HTR-8/SVneo (cell line): ENCODE results near the gene RNASE7.
A peak's percentile ranks its signal among the peaks of the same experiment; 100 is the strongest.

Experiments used
- DNase-seq: peaks from one replicate; pipeline ENCODE4 v3.0.0; 2011; ENCODE audit warnings: low spot score, mixed read lengths; ENCODE audit not compliant: insufficient read length
- FAIRE-seq: peaks from 2 replicates; lab custom pipeline; 2011; peaks lifted over from hg19 to GRCh38; lab: Jason Lieb, UNC

RNASE7 gene

DNA sequence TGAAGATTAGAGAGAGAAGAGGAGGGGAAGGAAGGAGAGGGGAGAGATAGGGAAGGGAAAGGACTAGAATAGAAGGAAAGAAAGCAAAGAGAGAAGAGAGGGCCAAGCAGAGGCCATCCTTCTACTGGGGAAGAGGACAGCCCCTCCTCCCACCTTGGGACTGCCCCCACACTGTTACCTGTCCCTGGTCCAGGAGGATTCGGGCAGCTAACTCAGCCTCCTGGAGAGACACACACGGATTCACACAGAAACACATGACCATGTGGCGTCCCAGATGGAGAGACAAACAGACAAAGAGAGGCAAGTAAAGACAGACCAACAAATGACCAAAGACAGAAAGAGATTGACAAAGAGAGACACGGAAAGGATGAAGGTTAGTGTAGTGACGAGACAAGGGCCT lies 19.5 kb upstream of the RNASE7 start:
- no peak for FAIRE-seq
- no peak for DNase-seq

DNA sequence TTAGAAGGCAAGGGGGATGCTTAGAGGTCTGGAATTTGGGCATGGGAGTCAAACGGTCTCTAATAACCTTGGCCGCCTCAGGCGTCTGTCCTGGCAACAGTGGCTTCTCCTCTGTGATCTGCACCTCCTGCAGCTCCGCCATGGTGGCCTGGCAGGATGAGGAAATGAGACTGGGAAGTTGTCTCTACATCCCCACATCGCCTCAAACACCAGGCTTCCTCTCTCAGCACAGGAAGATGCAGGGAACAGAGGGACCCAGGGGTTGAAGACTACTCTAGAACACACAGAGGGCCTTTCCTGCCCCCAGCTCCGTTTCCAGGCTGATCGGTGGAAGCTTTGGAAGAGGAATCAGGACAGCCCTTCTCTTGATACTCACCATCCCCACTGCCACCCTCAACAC lies 19.0 kb upstream of the RNASE7 start:
- FAIRE-seq (no peak), DNase-seq (no peak)

DNA sequence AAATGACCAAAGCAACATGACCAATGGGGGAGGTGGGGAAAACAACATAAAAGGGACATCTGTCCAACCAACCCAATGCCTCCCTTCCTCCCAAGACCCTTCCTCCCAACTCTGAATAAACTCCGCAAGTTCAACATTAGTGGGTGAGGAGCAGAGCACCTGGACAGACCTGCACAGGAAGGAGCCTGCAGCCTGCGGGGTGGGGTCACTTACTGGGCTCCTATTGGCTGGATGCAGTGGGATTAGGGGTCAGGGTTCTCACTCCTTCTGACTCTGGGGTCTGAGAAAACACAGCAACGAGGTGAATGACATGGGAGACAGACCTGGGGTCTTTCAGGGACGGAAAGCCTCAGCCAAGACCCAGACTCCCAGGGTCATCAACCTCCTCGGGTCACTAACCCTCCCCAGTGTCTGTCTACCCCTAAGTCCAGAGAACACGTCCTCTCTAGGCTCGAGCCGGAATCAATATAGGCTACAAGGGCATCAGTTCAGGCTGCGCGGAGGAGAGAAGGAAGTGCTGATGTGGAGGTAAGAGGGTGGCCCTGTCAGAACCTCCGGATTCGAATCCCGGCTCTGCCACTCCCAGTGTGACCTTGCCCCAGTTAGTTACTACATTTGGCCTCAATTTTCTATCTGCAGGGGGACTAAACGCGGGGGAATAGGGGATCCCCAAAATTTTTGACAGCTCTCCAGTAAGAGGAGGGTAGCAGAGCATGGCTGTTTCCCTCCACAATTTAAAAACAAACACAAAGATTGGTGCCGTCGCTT lies 18.2 kb upstream of the RNASE7 start:
- FAIRE-seq = no peak
- DNase-seq = no peak

DNA sequence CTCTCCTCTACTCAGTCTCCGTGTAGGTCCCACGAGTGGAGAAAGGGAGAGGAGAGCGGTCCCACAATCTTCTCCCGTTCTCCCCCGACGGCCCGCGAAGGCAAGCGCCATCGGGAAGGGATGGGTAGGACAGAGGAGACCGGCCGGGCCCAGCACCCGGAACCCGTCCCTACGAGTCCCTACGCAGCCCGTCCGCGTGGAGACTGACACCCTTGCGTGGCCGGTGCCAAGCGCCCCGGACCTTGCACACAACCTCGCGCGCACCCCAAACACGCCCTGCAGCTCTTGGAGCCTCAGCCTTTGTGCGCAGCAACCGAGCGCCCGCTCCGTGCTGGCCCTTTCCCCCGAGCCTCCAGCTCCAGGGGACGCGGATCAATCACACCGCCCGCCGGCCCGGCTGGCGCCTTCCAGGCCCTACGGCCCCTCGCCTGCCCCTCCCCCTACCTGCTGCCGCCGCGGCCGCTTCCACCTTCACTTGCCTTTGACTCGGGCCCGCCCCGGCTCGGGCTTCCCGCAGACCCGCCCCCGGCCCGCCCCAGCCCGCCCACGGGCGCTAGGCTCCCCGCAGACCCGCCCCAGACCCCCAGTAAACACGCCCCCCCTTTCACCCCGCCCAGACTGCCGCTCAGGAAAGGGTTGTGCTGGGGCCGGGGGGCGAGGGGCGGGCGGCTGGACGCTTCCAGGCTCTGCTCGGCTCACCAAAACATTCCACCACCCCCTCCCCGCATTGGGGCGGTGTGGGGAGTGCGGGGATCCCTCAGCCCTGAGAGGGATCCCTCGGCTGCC lies 17.4 kb upstream of the RNASE7 start, which contains the start of gene NDRG2:
Gene NDRG2, minus strand, starts transcription at position 477 of the 786 bp plus-strand sequence. CDS start 1,746 bp downstream, outside the sequence.
- DNase-seq (peak; percentile 63), FAIRE-seq (no peak)

DNA sequence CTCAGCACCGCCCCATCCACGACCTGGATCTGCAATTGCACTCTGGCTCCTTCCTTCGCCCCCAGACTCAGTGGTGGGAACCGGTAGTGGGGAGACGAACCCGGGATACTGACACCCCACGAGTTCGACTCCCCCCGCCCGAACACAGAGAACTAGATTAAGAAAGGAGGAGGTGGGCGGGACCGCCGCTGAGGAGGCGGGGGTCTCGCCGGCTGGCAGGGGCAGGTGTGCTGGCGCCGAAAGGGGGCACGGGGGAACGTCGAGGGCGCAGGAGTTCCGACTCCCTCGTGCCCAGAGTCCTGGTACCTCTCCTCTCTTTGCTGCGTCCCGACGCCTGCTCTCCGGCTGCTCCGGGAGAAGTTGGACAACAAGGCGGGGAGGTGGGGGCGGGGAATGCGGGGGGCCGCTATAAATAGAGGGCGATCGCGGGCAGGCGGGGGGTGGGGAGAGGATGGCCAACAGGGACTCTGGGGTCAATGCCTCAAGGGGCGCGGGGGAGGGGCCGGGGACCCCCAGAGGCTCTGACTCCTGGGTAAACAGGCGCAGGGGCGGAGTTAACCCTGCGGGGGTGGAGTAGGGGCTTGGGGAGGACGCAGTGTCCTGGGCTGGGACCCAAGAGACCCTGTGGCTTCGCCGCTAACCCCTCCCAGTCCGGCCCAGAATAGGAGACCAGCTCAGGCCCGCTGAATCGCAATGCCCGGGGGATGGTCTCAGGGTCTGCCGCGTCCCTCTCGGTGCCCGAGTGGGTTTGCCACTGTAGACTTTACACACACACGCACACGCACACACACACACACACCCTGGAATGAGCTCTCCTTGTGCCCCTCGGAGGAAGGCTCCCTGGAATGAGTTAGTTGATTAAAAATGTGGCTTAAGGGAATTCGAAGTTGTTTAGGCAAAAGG lies 16.5 kb upstream of the RNASE7 start:
- no peak for FAIRE-seq
- DNase-seq = no peak

DNA sequence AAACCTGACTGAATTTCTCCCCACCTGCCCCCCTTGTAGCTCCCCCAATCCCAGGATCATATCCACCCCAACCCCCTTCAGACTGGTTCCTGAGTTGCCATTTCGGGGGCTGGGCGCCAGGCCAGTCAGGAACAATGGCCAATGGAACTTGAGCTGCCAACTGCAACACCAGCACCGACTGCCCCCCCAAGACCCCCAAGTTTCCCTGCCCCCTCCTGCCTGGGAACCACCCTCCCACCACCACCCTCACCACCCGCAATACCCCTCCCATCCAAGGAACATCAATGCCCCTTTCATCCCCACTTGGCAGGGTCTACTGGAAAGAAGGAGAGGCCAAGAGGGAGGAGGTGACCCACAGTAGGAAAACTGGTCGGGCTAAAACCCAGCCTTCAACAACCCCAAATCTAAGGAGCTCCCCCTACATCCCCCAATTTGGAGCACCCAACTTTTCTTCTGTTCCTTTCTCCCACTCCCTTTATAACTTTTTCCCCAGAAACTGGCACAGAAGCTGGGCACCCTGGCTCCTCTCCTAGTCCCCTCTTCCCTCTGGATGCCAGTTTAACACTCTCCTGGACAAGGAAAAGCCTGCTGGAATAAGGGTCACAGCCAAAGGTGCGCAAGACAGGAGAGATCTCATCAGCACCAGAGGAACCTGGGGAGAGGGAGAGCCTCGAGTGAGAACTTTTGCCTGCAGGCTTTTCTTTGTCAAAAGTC lies 15.7 kb upstream of the RNASE7 start:
- DNase-seq (no peak), FAIRE-seq (no peak)

DNA sequence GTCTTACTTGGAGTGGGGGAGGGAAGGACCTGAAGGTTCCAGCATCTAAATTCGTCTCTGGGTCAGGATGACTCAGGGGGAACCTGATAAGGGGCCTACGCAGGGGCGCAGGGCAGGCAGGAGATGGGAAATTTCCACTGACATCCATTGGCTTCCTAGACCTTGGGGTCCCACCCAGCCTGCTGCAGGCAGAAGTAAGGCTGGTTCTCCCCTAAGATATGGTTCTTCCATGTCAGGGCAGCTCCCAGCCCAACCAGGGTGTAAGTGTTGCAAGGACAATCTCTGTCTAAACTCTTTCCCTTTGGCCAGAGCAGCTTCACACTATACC lies 15.2 kb upstream of the RNASE7 start:
- FAIRE-seq = no peak
- no peak for DNase-seq

DNA sequence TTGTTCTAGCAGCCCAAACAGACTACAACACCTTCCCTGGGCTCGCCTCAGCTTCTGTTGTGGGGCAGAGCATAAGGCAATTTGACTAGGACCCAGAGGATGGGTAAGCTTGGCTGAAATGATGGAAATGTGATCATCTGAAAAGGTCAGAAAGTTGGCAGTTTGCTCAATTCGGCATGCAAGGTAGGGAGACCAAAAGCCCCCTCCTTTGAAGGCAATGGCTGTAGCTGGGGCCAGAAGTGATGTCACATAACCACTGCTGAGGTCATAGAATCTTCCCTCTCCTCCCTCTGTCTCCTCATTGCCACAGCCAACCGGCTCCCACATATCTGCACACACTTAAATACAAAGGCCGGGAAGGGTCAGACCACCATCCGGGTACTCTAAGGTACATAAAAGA lies 12.2 kb upstream of the RNASE7 start, which contains the start of gene TPPP2:
Gene TPPP2, plus strand, starts transcription at position 301 of the 400 bp plus-strand sequence. CDS start 365 bp downstream, outside the sequence.
- DNase-seq (no peak), FAIRE-seq (no peak)

DNA sequence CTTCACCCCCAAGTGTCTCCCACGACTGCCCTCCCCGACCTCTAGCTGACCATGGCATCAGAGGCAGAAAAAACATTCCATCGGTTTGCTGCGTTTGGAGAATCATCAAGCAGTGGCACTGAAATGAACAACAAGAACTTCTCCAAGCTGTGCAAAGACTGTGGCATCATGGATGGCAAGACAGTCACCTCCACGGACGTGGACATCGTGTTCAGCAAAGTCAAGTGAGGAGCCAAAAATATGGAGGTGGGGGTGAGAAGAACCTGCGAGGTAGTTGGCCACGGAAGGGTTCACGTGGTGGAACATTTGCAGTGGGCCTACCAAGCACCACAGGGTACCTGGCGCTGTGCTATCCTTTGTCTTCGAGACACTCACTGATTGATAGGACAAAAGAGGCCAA lies 11.6 kb upstream of the RNASE7 start:
- FAIRE-seq (no peak), DNase-seq (no peak)

DNA sequence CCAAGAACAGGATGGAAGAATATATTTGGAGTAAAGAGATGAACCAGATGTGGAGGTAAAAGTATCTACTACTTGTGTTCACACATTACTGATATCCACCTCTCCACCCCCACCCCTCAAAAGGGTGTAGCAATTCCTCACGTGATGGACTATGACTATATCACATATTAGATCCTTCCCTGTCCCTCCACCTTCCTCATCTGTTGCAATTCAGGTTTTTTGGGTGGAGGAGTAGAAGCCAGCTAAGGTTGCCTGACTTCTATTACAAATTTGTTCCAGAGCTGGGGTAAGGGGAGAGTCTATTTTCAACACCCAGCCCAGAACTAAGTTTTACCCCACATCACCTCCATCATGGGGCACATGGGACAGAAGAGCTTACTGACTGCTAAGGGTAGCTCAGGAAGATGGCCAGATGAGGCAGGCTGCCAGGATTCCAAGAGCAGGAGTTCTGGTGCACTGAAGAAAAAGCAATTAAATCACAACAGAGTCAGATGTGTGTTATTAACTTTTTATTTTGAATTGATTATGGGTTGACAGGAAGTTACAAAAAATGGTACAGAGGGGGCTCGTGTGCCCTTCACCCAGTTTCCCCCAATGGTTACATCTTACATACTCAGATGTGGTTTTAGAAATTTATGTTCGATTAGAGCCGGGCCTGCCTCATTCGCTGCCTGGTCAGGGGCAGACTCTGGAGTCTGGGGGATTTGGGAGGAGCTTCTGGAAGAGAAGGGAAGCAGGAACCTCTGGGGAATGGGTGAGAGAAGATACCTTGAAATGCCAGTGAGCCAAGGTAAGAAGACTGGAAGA lies 9.6 kb upstream of the RNASE7 start:
- DNase-seq (no peak), FAIRE-seq (no peak)

DNA sequence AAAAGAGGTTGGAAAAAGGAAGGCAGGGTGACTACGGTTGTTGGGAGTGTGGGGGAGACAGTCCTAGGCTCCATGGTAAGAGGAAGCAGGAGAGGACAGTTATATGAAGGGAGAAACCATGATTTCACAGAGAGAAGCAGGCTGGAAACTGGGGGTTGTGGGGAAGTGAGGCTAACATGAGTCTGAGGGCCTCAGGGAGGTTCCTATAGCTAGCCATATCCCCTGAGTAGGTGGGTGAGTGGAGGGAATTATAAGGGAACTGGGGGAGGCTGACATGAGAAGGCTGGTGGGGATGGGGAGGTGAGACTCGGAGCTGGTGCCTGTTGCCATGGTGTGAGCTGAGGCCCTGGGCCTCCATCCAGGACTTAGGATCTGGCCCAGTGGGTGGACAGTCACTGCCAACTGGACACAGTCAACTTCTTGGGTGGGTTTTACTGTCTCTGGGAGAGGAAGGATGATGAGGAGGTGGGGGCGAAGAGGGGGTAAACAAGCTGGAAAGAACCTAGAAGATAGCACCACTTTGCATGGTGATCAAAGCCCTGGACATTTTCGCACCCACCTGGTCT lies 8.9 kb upstream of the RNASE7 start:
- FAIRE-seq (no peak), DNase-seq (no peak)

DNA sequence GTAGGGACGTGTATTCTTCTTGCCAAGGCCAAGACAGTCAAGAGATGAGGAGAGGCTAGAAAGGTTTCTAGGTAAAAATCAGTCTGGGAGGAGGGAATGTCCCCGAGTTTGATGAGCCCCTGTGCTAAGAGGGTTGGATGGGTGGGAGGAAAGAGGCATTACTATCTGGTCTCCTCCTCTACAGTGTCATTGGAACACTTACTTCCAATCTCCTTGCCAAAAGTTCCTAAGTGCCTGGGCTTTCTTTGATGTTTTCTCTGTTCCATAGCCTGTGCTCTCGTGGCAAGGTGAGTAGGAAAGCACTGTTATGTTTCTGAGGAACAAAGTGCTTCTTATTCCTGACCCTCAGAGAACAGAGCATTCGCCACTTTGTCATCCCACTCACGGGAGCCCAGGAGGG lies 7.5 kb upstream of the RNASE7 start, which contains the start of gene RNASE13:
Gene RNASE13, minus strand, starts transcription at position 101 of the 400 bp plus-strand sequence. CDS start 519 bp downstream, outside the sequence.
- FAIRE-seq (no peak), DNase-seq (no peak)

DNA sequence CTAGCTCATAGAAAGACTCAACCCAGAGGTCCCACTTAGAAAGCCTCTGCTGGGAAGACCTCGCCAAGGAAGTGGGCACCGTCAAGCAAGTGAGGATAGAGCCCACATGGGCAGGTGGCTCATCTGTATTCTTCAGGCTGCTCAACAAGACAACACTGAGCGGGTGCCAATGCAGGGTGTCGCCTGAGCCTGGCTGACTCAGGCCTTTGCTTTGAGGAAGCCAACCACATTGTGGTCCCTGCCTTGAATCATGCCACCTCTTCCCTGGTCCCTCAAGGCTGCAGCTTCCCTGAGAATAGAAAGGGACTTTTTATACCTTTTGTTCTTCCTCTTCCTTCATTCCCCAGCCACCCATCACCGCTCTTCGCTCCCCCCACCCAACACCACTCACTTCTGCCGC lies 5.4 kb upstream of the RNASE7 start:
- DNase-seq (no peak), FAIRE-seq (no peak)

DNA sequence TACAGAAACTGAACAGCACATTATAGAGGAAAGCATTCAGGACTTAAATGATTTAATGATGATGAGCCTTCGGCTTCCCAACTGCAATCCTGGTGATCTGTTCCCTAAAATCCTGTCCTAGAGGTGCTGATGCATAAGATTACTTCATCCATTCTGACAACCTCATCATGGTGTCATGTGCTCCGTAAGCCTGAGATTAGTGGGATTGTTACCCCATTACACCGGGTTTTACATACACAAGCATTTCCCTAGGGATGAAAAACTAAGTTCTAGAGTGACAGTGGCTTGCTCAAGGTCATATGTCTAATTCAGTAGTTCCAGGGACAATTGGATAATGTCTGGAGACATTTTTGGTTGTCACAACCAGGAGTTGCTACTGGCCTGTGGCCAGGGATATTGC lies 5.0 kb upstream of the RNASE7 start:
- FAIRE-seq = no peak
- no peak for DNase-seq

DNA sequence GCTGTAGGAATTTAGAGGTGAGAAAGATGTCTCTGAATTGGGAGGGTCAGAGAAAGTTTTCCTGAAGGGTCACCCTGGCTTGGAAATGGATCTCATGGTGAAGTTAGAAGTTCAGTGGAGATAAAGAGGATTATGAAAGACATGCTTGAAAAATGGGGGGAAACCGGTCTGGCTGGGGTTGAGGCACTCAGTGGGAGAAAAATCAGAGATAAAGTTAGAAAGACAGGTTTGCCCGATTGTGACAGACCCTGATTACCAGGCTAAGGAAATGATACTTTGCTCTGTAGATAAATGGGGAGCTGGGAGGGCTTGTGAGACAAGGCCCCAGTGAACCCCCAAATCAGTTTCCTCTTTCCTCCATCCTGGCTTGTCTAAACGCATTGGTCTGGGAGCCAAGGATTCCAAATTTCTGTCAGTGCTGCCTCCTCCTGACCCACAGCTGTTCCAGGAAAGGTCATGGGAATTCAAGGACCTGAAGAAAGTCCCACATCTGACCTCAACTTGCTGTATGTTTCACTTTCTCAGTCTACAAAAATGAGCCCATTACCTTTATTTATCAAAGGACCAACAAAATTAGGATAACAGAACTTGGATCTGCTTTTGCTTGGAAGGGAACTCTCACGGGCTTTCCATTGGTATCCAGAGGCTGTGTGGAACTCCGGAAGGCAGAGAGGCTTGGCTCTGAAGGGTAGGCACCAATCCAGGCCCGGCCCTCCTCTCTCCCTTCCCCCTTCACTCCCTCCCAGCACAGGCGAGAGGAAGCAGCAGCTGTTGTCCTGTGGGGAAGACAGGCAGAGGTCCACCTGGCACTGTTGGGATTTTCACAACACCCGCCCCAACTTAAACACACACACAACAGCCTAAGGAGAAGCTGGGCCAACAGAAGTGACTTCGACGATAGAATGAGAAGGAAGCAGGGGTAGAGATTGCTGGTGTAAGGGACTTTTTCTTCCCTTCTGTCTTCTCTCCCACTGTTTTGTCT lies 3.4 kb upstream of the RNASE7 start:
- DNase-seq (no peak), FAIRE-seq (no peak)

DNA sequence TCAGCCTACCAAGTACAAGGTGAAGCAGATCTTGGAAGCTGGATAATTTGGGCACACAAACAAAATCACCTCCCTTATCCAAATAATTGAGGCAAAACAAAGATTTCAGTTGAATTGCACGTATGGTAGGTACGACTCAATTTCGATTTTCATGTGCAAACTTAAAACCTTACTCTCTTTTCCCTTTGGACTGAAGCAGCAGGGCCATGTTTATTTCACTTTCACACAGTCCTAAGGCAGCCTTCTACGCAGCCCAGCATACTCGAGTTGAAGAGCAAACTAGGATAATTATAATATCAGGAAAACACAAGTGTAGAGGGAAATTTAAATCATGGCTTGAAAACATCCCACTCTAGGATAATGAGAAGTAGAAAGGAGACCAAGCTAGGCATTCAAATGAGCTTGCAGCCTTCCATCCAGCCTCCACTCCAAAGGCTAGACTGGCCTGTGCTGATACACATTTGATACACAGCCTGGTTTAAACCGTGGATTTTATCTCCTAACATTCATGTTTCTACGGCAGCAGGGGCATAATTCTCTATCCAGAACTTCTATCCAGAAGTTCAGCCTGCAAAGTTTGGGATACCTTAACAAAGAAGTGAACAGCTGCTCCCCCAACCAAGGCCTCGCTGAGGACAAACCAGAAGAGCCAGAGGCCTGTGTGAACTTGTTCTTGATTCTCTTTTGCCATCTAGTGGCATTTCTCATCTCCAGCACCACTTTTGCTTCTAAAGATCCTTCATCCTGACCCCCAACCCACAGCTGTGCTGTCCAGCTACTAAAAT lies 2.4 kb upstream of the RNASE7 start:
- FAIRE-seq (no peak), DNase-seq (peak; percentile 52)
